HepG2 (cell line): ENCODE data around the gene DLG1. TPM values are rescaled to one million over a fixed set of nuclear protein-coding genes. Genes with fewer than 3 reads are reported as not detected.

Source experiments
- ATAC-seq: fragments of 200-7000 bp; cut with Tn5 transposase; 3 replicates; pipeline ENCODE4 v1.9.1; 2020; ENCODE audit warnings: mild to moderate bottlenecking, moderate library complexity
- BruUV-seq: library from RNA; stranded (reverse); fragments of 400-500 nt; replicated peaks from 2 replicates; lab custom pipeline; 2021; lab: Mats Ljungman, UMichigan
- CTCF ChIA-PET: fragments of 300-600 bp; formaldehyde crosslinking; extraction: SDS; loops from one replicate; lab custom pipeline; 2021; ENCODE audit warnings: low total read pairs, inconsistent platforms, low intra/inter-chr PET ratio; lab: Yijun Ruan, JAX
- POLR2A ChIA-PET: fragments of 350-600 bp; sonication (Branson Sonifier 250); formaldehyde crosslinking; loops from one replicate; lab custom pipeline; 2020; ENCODE audit warnings: antibody characterized with exemption, inconsistent platforms; lab: Yijun Ruan, JAX
- DNase-seq: peaks from one replicate; pipeline ENCODE4 v3.0.0-alpha.2; 2015; ENCODE audit warnings: low spot score
- FAIRE-seq: peaks from 3 replicates; lab custom pipeline; 2011; peaks lifted over from hg19 to GRCh38; lab: Jason Lieb, UNC
- H2AFZ ChIP-seq: one replicate; pipeline ENCODE4 v1.6.1; 2011; ENCODE audit warnings: low read length, inconsistent platforms
- H3K27ac ChIP-seq: fragments of 300-600 bp; 3 replicates; pipeline ENCODE4 v1.8.0; 2011; ENCODE audit warnings: mixed run types, mild to moderate bottlenecking, mixed read lengths, low read length, inconsistent platforms; ENCODE audit not compliant: insufficient read depth; ENCODE audit errors: extremely low read length
- H3K27me3 ChIP-seq, 2 experiments: fragments of 200-600 bp in 1 of 2; 2 replicates in 1 of 2; 3 replicates in 1 of 2; pipeline versions ENCODE4 v1.6.0 to v1.8.0; 2011; ENCODE audit warnings: low read length in 2 of 2, mild to moderate bottlenecking in 2 of 2, moderate library complexity in 2 of 2, inconsistent platforms in 1 of 2; ENCODE audit not compliant: insufficient read depth in 2 of 2, control insufficient read depth in 1 of 2
- H3K36me3 ChIP-seq, 2 experiments: fragments of 200-600 bp in 1 of 2; replicated peaks in 1 of 2; 2 replicates in 1 of 2; 3 replicates in 1 of 2; pipeline versions ENCODE4 v1.5.1 to v1.8.0; 2011; ENCODE audit warnings: low read length in 2 of 2, inconsistent platforms in 1 of 2; ENCODE audit not compliant: insufficient read depth in 2 of 2, control insufficient read depth in 1 of 2
- H3K4me1 ChIP-seq: 2 replicates; pipeline ENCODE4 v1.5.1; 2012; ENCODE audit warnings: low read length, inconsistent platforms; ENCODE audit not compliant: insufficient read depth
- H3K4me2 ChIP-seq: 2 replicates; pipeline ENCODE4 v1.6.0; 2011; ENCODE audit warnings: low read depth, low read length, inconsistent platforms
- H3K4me3 ChIP-seq, 3 experiments: fragments of 200-600 bp in 1 of 3; sonication (generic), shearing (Covaris generic) in 1 of 3; replicated peaks in 1 of 3; 2 replicates each; pipeline ENCODE4 v1.5.1; 2011 to 2016; ENCODE audit warnings: low read length in 3 of 3, inconsistent platforms in 2 of 3, low read depth in 2 of 3, mild to moderate bottlenecking in 2 of 3, control low read depth in 1 of 3, mixed read lengths in 1 of 3; ENCODE audit not compliant: insufficient read depth in 1 of 3
- H3K79me2 ChIP-seq: one replicate; pipeline ENCODE4 v1.6.1; 2011; ENCODE audit warnings: low read length, inconsistent platforms; ENCODE audit not compliant: insufficient read depth
- H3K9ac ChIP-seq: 2 replicates; pipeline ENCODE4 v1.6.0; 2011; ENCODE audit warnings: mild to moderate bottlenecking, low read depth, low read length, inconsistent platforms; ENCODE audit not compliant: insufficient read depth
- H3K9me3 ChIP-seq: 2 replicates; pipeline ENCODE4 v1.5.1; 2012; ENCODE audit warnings: mild to moderate bottlenecking, low read length
- H4K20me1 ChIP-seq: 2 replicates; pipeline ENCODE4 v1.6.0; 2011; ENCODE audit warnings: inconsistent platforms, mild to moderate bottlenecking, low read length, moderate library complexity; ENCODE audit not compliant: insufficient read depth
- FOXP1 ChIP-seq, 2 experiments: fragments of 450-650 bp in 1 of 2; IDR thresholded peaks; 2 replicates each; pipeline ENCODE4 v1.6.1; 2017 to 2018; ENCODE audit warnings: antibody characterized with exemption in 1 of 2
- HBP1 ChIP-seq: IDR thresholded peaks from 2 replicates; pipeline ENCODE4 v1.6.1; 2016; ENCODE audit warnings: low read depth, control low read depth
- HNRNPH1 ChIP-seq: fragments of 200-400 bp; formaldehyde crosslinking; optimal IDR thresholded peaks from 2 replicates; pipeline ENCODE3; 2017; ENCODE audit warnings: mild to moderate bottlenecking, low read depth, low read length
- IKZF1 ChIP-seq: fragments of 450-650 bp; IDR thresholded peaks from 2 replicates; pipeline ENCODE4 v1.7.1; 2016
- ISL2 ChIP-seq: sonication (generic); formaldehyde crosslinking; IDR thresholded peaks from 2 replicates; pipeline ENCODE4 v1.5.0; 2020; ENCODE audit warnings: missing genetic modification reagents
- MTA1 ChIP-seq: sonication (generic); formaldehyde crosslinking; IDR thresholded peaks from 2 replicates; pipeline ENCODE4 v1.4.0; 2020; ENCODE audit warnings: missing genetic modification reagents, mild to moderate bottlenecking, borderline replicate concordance
- NFRKB ChIP-seq: fragments of 450-650 bp; IDR thresholded peaks from 2 replicates; pipeline ENCODE4 v1.6.1; 2017
- NR1H2 ChIP-seq: sonication (generic); formaldehyde crosslinking; IDR thresholded peaks from 2 replicates; pipeline ENCODE4 v1.8.1; 2022; ENCODE audit warnings: low read depth, missing genetic modification reagents, borderline replicate concordance
- PHF8 ChIP-seq: sonication (generic); formaldehyde crosslinking; IDR thresholded peaks from 2 replicates; pipeline ENCODE4 v1.5.0; 2020; ENCODE audit warnings: missing genetic modification reagents
- RARA ChIP-seq: IDR thresholded peaks from 2 replicates; pipeline ENCODE4 v1.6.1; 2016; ENCODE audit warnings: missing genetic modification reagents, missing compliant biosample characterization
- RFXANK ChIP-seq: IDR thresholded peaks from 2 replicates; pipeline ENCODE4 v1.6.1; 2016
- ZBTB38 ChIP-seq: sonication (generic); formaldehyde crosslinking; IDR thresholded peaks from 2 replicates; pipeline ENCODE4 v1.5.1; 2020; ENCODE audit warnings: mild to moderate bottlenecking, missing genetic modification reagents
- ZFP90 ChIP-seq: sonication (generic); formaldehyde crosslinking; IDR thresholded peaks from 2 replicates; pipeline ENCODE4 v1.8.0; 2022; ENCODE audit warnings: missing genetic modification reagents, mild to moderate bottlenecking, inconsistent platforms, borderline replicate concordance
- ZNF121 ChIP-seq: sonication (generic); formaldehyde crosslinking; IDR thresholded peaks from 2 replicates; pipeline ENCODE4 v1.5.0; 2020; ENCODE audit warnings: mild to moderate bottlenecking, missing genetic modification reagents
- ZNF30 ChIP-seq: sonication (generic); formaldehyde crosslinking; IDR thresholded peaks from 2 replicates; pipeline ENCODE4 v1.5.0; 2020; ENCODE audit warnings: mild to moderate bottlenecking, missing genetic modification reagents
- WGBS: methylation state at CpG from one replicate; pipeline ENCODE4 v1.1.6; 2017; ENCODE audit warnings: low lambda C conversion rate; 5-methylcytosine and 5-hydroxymethylcytosine counted together
- in situ Hi-C: cut with HindIII; loops from 2 replicates; pipeline ENCODE4 v1.10.0; 2017; ENCODE audit warnings: low pct_unique_long_range_greater_than_20kb; ENCODE audit not compliant: extremely low pct_ligation_motif_present
- intact Hi-C: fragments of 100-400 bp; cut with micrococcal nuclease; formaldehyde crosslinking; loops from one replicate; pipeline ENCODE4 v1.10.0; 2022; ENCODE audit not compliant: unreplicated experiment
- polyA plus RNA-seq, 8 experiments: library from polyadenylated mRNA; depleted of rRNA in 3 of 8; stranded (reverse) in 7 of 8; unstranded in 1 of 8; fragments of >200 nt; fragmentation: Illumina TruSeq in 4 of 8; extraction: Trizol in 4 of 8; gene quantifications; 2 replicates each; pipeline versions ENCODE4 v1.2.1 to v1.2.3, GENCODE V29; 2011 to 2016; ENCODE audit warnings: low read depth in 4 of 8, missing spikeins in 1 of 8, mixed read lengths in 1 of 8; ENCODE audit not compliant: insufficient read depth in 1 of 8
- total RNA-seq, 5 experiments: library from RNA; depleted of rRNA; stranded (reverse); fragments of >200 nt; fragmentation: Illumina TruSeq; extraction: Trizol; gene quantifications; 2 replicates each; pipeline ENCODE4 v1.2.3, GENCODE V29; 2016; ENCODE audit warnings: low read depth in 1 of 5
- TF ChIP-seq, protein P1 (sequence below): fragments of 450-650 bp; IDR thresholded peaks from 2 replicates; pipeline ENCODE4 v1.6.1; 2016

The DLG1 gene
- total and polyA plus RNA-seq, 2 of the 13 experiments (the other 11 are each of a cell fraction or from before 2014, with no cell fraction given): 30.5 to 104 TPM

DNA sequence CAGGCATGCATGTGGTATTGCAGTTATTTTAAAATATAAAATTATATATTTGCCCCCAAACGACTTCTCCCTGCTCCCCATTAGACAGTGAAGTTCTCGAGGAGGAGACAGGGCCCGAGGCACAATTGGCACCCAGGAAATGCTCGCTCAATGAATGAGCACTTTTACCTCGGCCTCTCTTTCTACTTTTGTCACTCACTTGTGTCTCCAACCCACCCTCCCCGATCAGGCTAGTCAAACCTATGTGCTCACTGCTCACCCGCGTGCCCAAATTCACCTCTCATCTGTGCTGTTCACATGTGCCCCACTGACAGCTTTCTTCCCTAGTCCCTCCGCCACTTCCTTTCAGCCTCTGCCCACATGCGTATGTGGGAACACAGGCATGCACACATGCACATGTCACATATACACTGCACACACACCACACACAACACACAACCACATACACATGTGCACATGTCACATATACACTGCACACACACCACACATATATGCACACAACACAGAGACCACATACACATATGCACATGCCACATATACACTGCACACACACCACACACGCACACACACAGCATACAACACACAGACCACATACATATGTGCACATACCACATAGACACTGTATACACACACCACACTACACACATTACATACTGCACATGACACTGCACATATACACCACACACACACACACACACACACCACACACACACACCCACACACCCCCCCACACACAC lies 46.3 kb upstream of the DLG1 start:
- ATAC-seq (no peak), FAIRE-seq (no peak), DNase-seq (no peak)
- Histone ChIP-seq H3K4me3 (no peak overlapping the region), H3K4me1 (peaks cover 12% of the 10 kb centered on the region), H3K36me3 (no peaks in the 10 kb centered on the region), H3K79me2 (no peaks in the 10 kb centered on the region), H2AFZ (no peak overlapping the region), H3K4me2 (no peak overlapping the region), H4K20me1 (no peaks in the 10 kb centered on the region), H3K27ac (no peak overlapping the region), H3K9me3 (no peaks in the 10 kb centered on the region), H3K9ac (no peak overlapping the region), H3K27me3 (no peaks in the 10 kb centered on the region)
- no TSS peak for BruUV-seq
- TF ChIP-seq RFXANK (CRISPR knock-in tag) (no peak), IKZF1 (peak; percentile 45; the same call in 1 of the 2 replicates), FOXP1 (IDR thresholded peaks at IDR 0.05) (peak; percentile 40; the same call in 1 of the 2 replicates), FOXP1 (CRISPR knock-in tag; IDR thresholded peaks at IDR 0.05) (no peak)
- TF ChIP-seq, protein P1, sequence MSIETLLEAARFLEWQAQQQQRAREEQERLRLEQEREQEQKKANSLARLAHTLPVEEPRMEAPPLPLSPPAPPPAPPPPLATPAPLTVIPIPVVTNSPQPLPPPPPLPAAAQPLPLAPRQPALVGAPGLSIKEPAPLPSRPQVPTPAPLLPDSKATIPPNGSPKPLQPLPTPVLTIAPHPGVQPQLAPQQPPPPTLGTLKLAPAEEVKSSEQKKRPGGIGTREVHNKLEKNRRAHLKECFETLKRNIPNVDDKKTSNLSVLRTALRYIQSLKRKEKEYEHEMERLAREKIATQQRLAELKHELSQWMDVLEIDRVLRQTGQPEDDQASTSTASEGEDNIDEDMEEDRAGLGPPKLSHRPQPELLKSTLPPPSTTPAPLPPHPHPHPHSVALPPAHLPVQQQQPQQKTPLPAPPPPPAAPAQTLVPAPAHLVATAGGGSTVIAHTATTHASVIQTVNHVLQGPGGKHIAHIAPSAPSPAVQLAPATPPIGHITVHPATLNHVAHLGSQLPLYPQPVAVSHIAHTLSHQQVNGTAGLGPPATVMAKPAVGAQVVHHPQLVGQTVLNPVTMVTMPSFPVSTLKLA: peak; percentile 92
- 78% methylated on average over 11 of the region's 11 CpGs for whole genome bisulfite sequencing
- CTCF ChIA-PET: no interaction called here
- POLR2A ChIA-PET: no interaction called here
- intact Hi-C loops (no loop called here), in situ Hi-C loops (no loop called here)

DNA sequence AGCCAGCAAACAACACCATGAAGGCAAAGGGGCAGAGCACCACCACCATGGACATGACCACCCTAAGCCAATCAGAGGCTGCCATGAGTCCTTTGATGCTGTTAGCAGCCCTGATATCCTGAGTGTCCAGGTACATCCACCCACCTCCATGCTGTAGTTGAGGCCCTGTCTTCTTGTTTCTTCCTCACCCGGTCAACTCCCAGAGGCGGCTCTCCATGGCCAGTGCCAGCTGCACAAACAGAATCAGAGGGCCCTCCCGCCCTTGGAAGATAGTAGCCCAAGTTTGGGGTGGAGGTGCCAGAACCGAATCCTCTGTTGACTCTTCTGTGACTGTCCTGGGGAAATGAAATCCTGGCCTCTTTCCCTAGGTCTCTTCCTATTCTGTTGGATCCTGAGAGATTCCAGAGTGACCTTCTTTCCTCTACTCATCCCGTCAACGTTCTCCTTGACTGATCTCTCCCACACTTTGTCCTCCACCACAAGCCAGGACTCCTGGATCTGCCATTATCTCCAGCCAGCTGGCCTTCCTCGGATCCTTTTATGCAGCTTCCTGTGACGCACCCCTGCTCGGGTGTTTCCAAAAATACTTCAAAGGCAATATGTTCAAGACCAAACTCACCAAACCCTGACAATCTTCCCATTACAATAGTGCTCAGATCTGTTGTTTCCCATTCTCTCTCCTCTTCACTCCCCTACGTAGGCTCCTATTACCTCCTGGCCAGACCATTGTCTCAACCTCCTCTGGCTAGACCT lies 45.4 kb upstream of the DLG1 start:
- no peak for ATAC-seq
- in situ Hi-C loops: no loop called here
- intact Hi-C loops: no loop called here
- ChIA-PET POLR2A (no interaction called here), CTCF (no interaction called here)
- WGBS: 81% methylated on average over 10 of the region's 10 CpGs
- no peaks in the 10 kb centered on the region for H4K20me1 ChIP-seq
- H3K27me3 ChIP-seq: no peaks in the 10 kb centered on the region
- no peak for TF ChIP-seq NR1H2 (CRISPR knock-in tag)
- TF ChIP-seq HNRNPH1: no peak
- no peak for TF ChIP-seq ISL2 (CRISPR knock-in tag)
- no peak for TF ChIP-seq PHF8 (CRISPR knock-in tag)
- TF ChIP-seq ZNF121 (CRISPR knock-in tag): no peak
- TF ChIP-seq ZFP90 (CRISPR knock-in tag): no peak
- TF ChIP-seq ZNF30 (CRISPR knock-in tag): no peak
- no peak for TF ChIP-seq ZBTB38 (CRISPR knock-in tag)
- no peak for TF ChIP-seq RARA
- no peak for TF ChIP-seq MTA1 (CRISPR knock-in tag)
- no peak for TF ChIP-seq NFRKB
- no peak for TF ChIP-seq RFXANK (CRISPR knock-in tag)
- TF ChIP-seq HBP1 (CRISPR knock-in tag): no peak
- H3K36me3 ChIP-seq: no peaks in the 10 kb centered on the region
- peaks cover 19% of the 10 kb centered on the region for H3K4me1 ChIP-seq
- H3K27ac ChIP-seq: no peak overlapping the region
- H3K79me2 ChIP-seq: no peaks in the 10 kb centered on the region
- no peak overlapping the region for H3K4me2 ChIP-seq
- no peak for DNase-seq
- H3K9me3 ChIP-seq: no peaks in the 10 kb centered on the region
- no peak overlapping the region for H3K4me3 ChIP-seq
- no peak overlapping the region for H3K9ac ChIP-seq
- no peak for FAIRE-seq
- H2AFZ ChIP-seq: no peak overlapping the region
- BruUV-seq: no TSS peak
